PC-9 (cell line): ENCODE measurements around the gene UNC13C. TPM values are rescaled to one million over a fixed set of nuclear protein-coding genes. Genes with fewer than 3 reads are reported as not detected.

Experiments used
- BruUV-seq: library from RNA; stranded (reverse); fragments of 400-500 nt; replicated peaks from 2 replicates; lab custom pipeline; 2021; lab: Mats Ljungman, UMichigan
- CTCF ChIA-PET: fragments of 300-600 bp; sonication (Branson Sonifier 250); formaldehyde crosslinking; loops from one replicate; lab custom pipeline; 2022; ENCODE audit warnings: antibody characterized with exemption; lab: Charles Lee
- POLR2A ChIA-PET: fragments of 300-600 bp; sonication (Branson Sonifier 250); formaldehyde crosslinking; loops from one replicate; lab custom pipeline; 2022; ENCODE audit warnings: antibody characterized with exemption; ENCODE audit not compliant: unreplicated experiment; lab: Charles Lee
- DNase-seq, 2 experiments: peaks; one replicate each; pipeline versions ENCODE4 v3.0.0 to v3.0.0-alpha.2; 2015 to 2022; ENCODE audit warnings: mixed read lengths in 1 of 2
- H2AFZ ChIP-seq: fragments of 200-600 bp; sonication (generic); 2 replicates; pipeline ENCODE4 v1.8.1; 2017; ENCODE audit warnings: antibody characterized with exemption
- H3F3A ChIP-seq: fragments of 200-600 bp; sonication (generic); 2 replicates; pipeline ENCODE4 v1.8.1; 2017; ENCODE audit warnings: antibody characterized with exemption, mild to moderate bottlenecking, low read depth; ENCODE audit not compliant: insufficient read depth
- H3K27ac ChIP-seq: fragments of 200-600 bp; sonication (generic); 2 replicates; pipeline ENCODE4 v1.6.1; 2016; ENCODE audit warnings: mixed run types
- H3K27me3 ChIP-seq: fragments of 200-600 bp; sonication (generic); 2 replicates; pipeline ENCODE4 v1.6.1; 2016; ENCODE audit warnings: low read depth, mixed run types; ENCODE audit not compliant: insufficient read depth
- H3K36me3 ChIP-seq: fragments of 200-600 bp; sonication (generic); 2 replicates; pipeline ENCODE4 v1.6.1; 2016; ENCODE audit warnings: low read depth, mixed run types
- H3K4me1 ChIP-seq: fragments of 200-600 bp; sonication (generic); replicated peaks from 2 replicates; pipeline ENCODE4 v1.6.1; 2016; ENCODE audit warnings: mixed run types; ENCODE audit not compliant: insufficient read depth
- H3K4me2 ChIP-seq: fragments of 200-600 bp; sonication (generic); 2 replicates; pipeline ENCODE4 v1.6.1; 2017; ENCODE audit warnings: mixed run types
- H3K4me3 ChIP-seq: fragments of 200-600 bp; sonication (generic); 2 replicates; pipeline ENCODE4 v1.6.1; 2016; ENCODE audit warnings: mixed run types
- H3K79me2 ChIP-seq: fragments of 200-600 bp; sonication (generic); 2 replicates; pipeline ENCODE4 v1.6.1; 2017; ENCODE audit warnings: low read depth, mixed run types
- H3K9me2 ChIP-seq: fragments of 200-600 bp; sonication (generic); 2 replicates; pipeline ENCODE4 v1.8.1; 2017; ENCODE audit warnings: mild to moderate bottlenecking; ENCODE audit not compliant: insufficient read depth
- H3K9me3 ChIP-seq: fragments of 200-600 bp; sonication (generic); 2 replicates; pipeline ENCODE4 v1.8.1; 2016; ENCODE audit warnings: low read depth; ENCODE audit not compliant: insufficient read depth
- H4K20me1 ChIP-seq: fragments of 200-600 bp; sonication (generic); 2 replicates; pipeline ENCODE4 v1.8.1; 2017; ENCODE audit not compliant: insufficient read depth
- EZH2 ChIP-seq: fragments of 200-600 bp; sonication (generic); IDR thresholded peaks from 2 replicates; pipeline ENCODE4 v1.8.0; 2017; ENCODE audit warnings: antibody characterized with exemption, low read depth
- intact Hi-C: fragments of 100-400 bp; cut with micrococcal nuclease; formaldehyde crosslinking; loops from one replicate; pipeline ENCODE4 v1.10.0; 2022; ENCODE audit not compliant: unreplicated experiment
- total RNA-seq: library from RNA; stranded (reverse); gene quantifications from 2 replicates; pipeline ENCODE4 v1.2.3, GENCODE V29; 2021
- TF ChIP-seq, protein P1 (sequence below): fragments of 200-600 bp; sonication (generic); conservative IDR thresholded peaks from 2 replicates; pipeline ENCODE4 v1.6.1; 2017; ENCODE audit warnings: mixed run types, antibody characterized with exemption, mild to moderate bottlenecking, moderate library complexity

UNC13C gene
- total RNA-seq, 1 experiment from 2014 or later = not detected

DNA sequence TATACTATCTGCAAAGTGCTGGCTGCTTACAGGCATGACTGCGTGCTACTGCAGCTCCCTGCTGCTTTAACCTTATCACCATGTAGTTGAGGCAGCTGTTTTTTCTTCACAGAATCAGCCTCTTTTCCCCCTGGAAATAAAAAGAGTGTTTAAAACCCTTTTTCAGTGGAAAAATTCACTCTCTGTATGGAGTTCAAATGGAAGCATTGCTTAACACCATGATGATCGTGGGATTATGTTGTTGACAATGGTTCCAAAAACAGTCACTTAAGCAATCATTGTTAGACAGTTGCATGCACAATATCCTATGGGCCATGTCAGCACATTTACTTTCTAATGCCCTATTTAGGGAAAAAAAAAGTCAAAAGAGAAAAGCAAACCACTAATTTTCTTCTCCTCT lies 536.4 kb downstream of the UNC13C start:
- no peak for DNase-seq
- H4K20me1 ChIP-seq = no peaks in the 10 kb centered on the region
- H3K4me1 ChIP-seq = no peaks in the 10 kb centered on the region
- ChIA-PET POLR2A (no interaction called here), CTCF (no interaction called here)
- H3K79me2 ChIP-seq = no peaks in the 10 kb centered on the region
- H2AFZ ChIP-seq = no peak overlapping the region
- no peak overlapping the region for H3K4me3 ChIP-seq
- no peaks in the 10 kb centered on the region for H3F3A ChIP-seq
- no TSS peak for BruUV-seq
- H3K36me3 ChIP-seq = no peaks in the 10 kb centered on the region
- no peaks in the 10 kb centered on the region for H3K9me2 ChIP-seq
- no peaks in the 10 kb centered on the region for H3K27me3 ChIP-seq
- H3K4me2 ChIP-seq = no peak overlapping the region
- no peak overlapping the region for H3K27ac ChIP-seq
- intact Hi-C loops = no loop called here
- no peaks in the 10 kb centered on the region for H3K9me3 ChIP-seq
- TF ChIP-seq, protein P1, sequence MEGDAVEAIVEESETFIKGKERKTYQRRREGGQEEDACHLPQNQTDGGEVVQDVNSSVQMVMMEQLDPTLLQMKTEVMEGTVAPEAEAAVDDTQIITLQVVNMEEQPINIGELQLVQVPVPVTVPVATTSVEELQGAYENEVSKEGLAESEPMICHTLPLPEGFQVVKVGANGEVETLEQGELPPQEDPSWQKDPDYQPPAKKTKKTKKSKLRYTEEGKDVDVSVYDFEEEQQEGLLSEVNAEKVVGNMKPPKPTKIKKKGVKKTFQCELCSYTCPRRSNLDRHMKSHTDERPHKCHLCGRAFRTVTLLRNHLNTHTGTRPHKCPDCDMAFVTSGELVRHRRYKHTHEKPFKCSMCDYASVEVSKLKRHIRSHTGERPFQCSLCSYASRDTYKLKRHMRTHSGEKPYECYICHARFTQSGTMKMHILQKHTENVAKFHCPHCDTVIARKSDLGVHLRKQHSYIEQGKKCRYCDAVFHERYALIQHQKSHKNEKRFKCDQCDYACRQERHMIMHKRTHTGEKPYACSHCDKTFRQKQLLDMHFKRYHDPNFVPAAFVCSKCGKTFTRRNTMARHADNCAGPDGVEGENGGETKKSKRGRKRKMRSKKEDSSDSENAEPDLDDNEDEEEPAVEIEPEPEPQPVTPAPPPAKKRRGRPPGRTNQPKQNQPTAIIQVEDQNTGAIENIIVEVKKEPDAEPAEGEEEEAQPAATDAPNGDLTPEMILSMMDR = no peak
- TF ChIP-seq EZH2 = no peak

GRCh38 chr15:54515664-54516582 lies 537.7 kb downstream of the UNC13C start:
- BruUV-seq = no TSS peak
- Histone ChIP-seq H3K4me1 (no peaks in the 10 kb centered on the region), H3K4me3 (no peak overlapping the region), H3K27ac (no peak overlapping the region), H3K9me3 (no peaks in the 10 kb centered on the region), H3F3A (no peaks in the 10 kb centered on the region), H3K79me2 (no peaks in the 10 kb centered on the region), H3K36me3 (no peaks in the 10 kb centered on the region), H4K20me1 (no peaks in the 10 kb centered on the region), H3K4me2 (no peak overlapping the region), H3K9me2 (no peaks in the 10 kb centered on the region), H3K27me3 (no peaks in the 10 kb centered on the region), H2AFZ (no peak overlapping the region)
- no peak for DNase-seq
- ChIA-PET CTCF (no interaction called here), POLR2A (no interaction called here)
- intact Hi-C loops = no loop called here
- TF ChIP-seq, protein P1 = no peak
- TF ChIP-seq EZH2 = no peak

DNA sequence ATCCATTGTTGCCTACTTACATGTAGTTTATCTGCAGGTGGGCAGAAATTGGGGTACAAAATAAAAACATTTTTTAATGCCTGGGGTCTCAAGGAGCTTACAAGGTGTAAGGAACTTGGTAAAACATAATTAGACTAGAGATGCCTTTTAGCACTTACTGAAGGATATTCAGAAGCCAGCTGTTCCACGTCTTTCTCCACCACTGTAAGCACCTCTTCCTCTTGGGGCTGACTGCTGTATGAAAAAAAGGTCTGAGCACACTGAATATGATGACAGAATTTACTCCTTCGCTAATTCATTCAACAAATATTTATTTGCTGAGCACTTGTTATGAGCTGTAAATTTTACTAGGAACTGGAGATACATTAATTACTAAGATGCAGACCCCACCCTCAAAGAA lies 539.1 kb downstream of the UNC13C start:
- Histone ChIP-seq H3F3A (no peaks in the 10 kb centered on the region), H3K4me3 (no peak overlapping the region), H3K9me3 (no peaks in the 10 kb centered on the region), H3K79me2 (no peaks in the 10 kb centered on the region), H3K27me3 (no peaks in the 10 kb centered on the region), H3K36me3 (no peaks in the 10 kb centered on the region), H3K4me2 (no peak overlapping the region), H3K4me1 (no peaks in the 10 kb centered on the region), H3K9me2 (no peaks in the 10 kb centered on the region), H4K20me1 (no peaks in the 10 kb centered on the region), H3K27ac (no peak overlapping the region), H2AFZ (no peak overlapping the region)
- intact Hi-C loops = no loop called here
- POLR2A ChIA-PET = no interaction called here
- CTCF ChIA-PET = no interaction called here
- TF ChIP-seq, protein P1 = no peak
- no peak for TF ChIP-seq EZH2
- DNase-seq = no peak
- no TSS peak for BruUV-seq
